Neural cell (in vitro differentiated cells): ENCODE measurements around the gene S100P. TPM values are rescaled to one million over a fixed set of nuclear protein-coding genes. Genes with fewer than 3 reads are reported as not detected.

ENCODE experiments used
- H2AFZ ChIP-seq: fragments of 200-600, 300-800 bp; sonication (generic), shearing (Covaris generic); 2 replicates; pipeline ENCODE4 v1.6.0; 2014; ENCODE audit warnings: low read depth, mild to moderate bottlenecking, antibody characterized with exemption, low read length, moderate library complexity
- H3F3A ChIP-seq: fragments of 200-600 bp; shearing (Covaris generic); 2 replicates; pipeline ENCODE4 v1.6.1; 2016; ENCODE audit warnings: mild to moderate bottlenecking, moderate library complexity, mixed read lengths, antibody characterized with exemption, low read length; ENCODE audit not compliant: insufficient read depth, poor library complexity, severe bottlenecking
- H3K27ac ChIP-seq: fragments of 200-600, 300-800 bp; sonication (generic), shearing (Covaris generic); 2 replicates; pipeline ENCODE4 v1.5.1; 2014; ENCODE audit warnings: mild to moderate bottlenecking, low read length, moderate library complexity
- H3K27me3 ChIP-seq: fragments of 300-800, 200-600 bp; sonication (generic), shearing (Covaris generic); 2 replicates; pipeline ENCODE4 v1.6.0; 2014; ENCODE audit warnings: mild to moderate bottlenecking, low read depth, low read length, moderate library complexity; ENCODE audit not compliant: insufficient read depth
- H3K36me3 ChIP-seq: fragments of 300-800, 200-600 bp; sonication (generic), shearing (Covaris generic); 2 replicates; pipeline ENCODE4 v1.5.1; 2014; ENCODE audit warnings: mild to moderate bottlenecking, antibody characterized with exemption, low read length, moderate library complexity; ENCODE audit not compliant: insufficient read depth
- H3K4me2 ChIP-seq: fragments of 300-800, 200-600 bp; sonication (generic), shearing (Covaris generic); 2 replicates; pipeline ENCODE4 v1.6.0; 2014; ENCODE audit warnings: mild to moderate bottlenecking, low read length
- H3K4me3 ChIP-seq: fragments of 300-800, 200-600 bp; sonication (generic), shearing (Covaris generic); 2 replicates; pipeline ENCODE4 v1.5.1; 2014; ENCODE audit warnings: mild to moderate bottlenecking, low read length, moderate library complexity
- H3K79me2 ChIP-seq: fragments of 200-600 bp; shearing (Covaris generic); replicated peaks from 2 replicates; pipeline ENCODE4 v1.6.0; 2014; ENCODE audit warnings: mild to moderate bottlenecking, low read length, moderate library complexity; ENCODE audit not compliant: insufficient read depth
- H3K9ac ChIP-seq: fragments of 300-800, 200-600 bp; sonication (generic), shearing (Covaris generic); 2 replicates; pipeline ENCODE4 v1.6.1; 2016; ENCODE audit warnings: mild to moderate bottlenecking, low read length, mixed read lengths
- H3K9me2 ChIP-seq: fragments of 200-600 bp; shearing (Covaris generic); 2 replicates; pipeline ENCODE4 v1.6.1; 2016; ENCODE audit warnings: mild to moderate bottlenecking, low read length, mixed read lengths; ENCODE audit not compliant: insufficient read depth
- H3K9me3 ChIP-seq: fragments of 200-600, 300-800 bp; sonication (generic), shearing (Covaris generic); 2 replicates; pipeline ENCODE4 v1.6.1; 2016; ENCODE audit warnings: mild to moderate bottlenecking, mixed run types, low read length, moderate library complexity, mixed read lengths
- H4K20me1 ChIP-seq: fragments of 200-600 bp; shearing (Covaris generic); 2 replicates; pipeline ENCODE4 v1.6.1; 2016; ENCODE audit warnings: mild to moderate bottlenecking, mixed run types; ENCODE audit not compliant: insufficient read depth
- EP300 ChIP-seq: fragments of 450-650 bp; conservative IDR thresholded peaks from 2 replicates; pipeline ENCODE4 v1.6.1; 2014; ENCODE audit warnings: antibody characterized with exemption, mild to moderate bottlenecking, moderate library complexity; ENCODE audit not compliant: poor library complexity, severe bottlenecking
- EZH2 ChIP-seq: fragments of 200-600, 300-800 bp; shearing (Covaris generic), sonication (generic); IDR thresholded peaks from 2 replicates; pipeline ENCODE4 v1.6.1; 2014; ENCODE audit warnings: antibody characterized with exemption, low read length, borderline replicate concordance, mild to moderate bottlenecking; ENCODE audit not compliant: insufficient read depth, poor library complexity, severe bottlenecking
- MXI1 ChIP-seq: fragments of 450-650 bp; conservative IDR thresholded peaks from 2 replicates; pipeline ENCODE4 v1.6.1; 2014; ENCODE audit warnings: antibody characterized with exemption, mild to moderate bottlenecking; ENCODE audit not compliant: poor library complexity, severe bottlenecking
- POLR2AphosphoS5 ChIP-seq: IDR thresholded peaks from 2 replicates; pipeline ENCODE4 v1.6.1; 2012
- RAD21 ChIP-seq: fragments of 450-650 bp; conservative IDR thresholded peaks from 2 replicates; pipeline ENCODE4 v1.6.1; 2014; ENCODE audit warnings: antibody characterized with exemption, mild to moderate bottlenecking, moderate library complexity
- SMC3 ChIP-seq: fragments of 450-650 bp; conservative IDR thresholded peaks from 2 replicates; pipeline ENCODE4 v1.6.1; 2014; ENCODE audit warnings: antibody characterized with exemption, mild to moderate bottlenecking, moderate library complexity; ENCODE audit not compliant: poor library complexity
- TAF1 ChIP-seq: IDR thresholded peaks from 2 replicates; pipeline ENCODE4 v1.6.1; 2012; ENCODE audit warnings: low read depth
- polyA plus RNA-seq: library from polyadenylated mRNA; depleted of rRNA; stranded (reverse); fragments of >200 nt; gene quantifications from 2 replicates; pipeline ENCODE4 v1.2.3, GENCODE V29; 2014
- TF ChIP-seq, protein P1 (sequence below): IDR thresholded peaks from 2 replicates; pipeline ENCODE4 v1.6.1; 2012; ENCODE audit warnings: borderline replicate concordance
- TF ChIP-seq, protein P2 (sequence below): fragments of 450-650 bp; IDR thresholded peaks from 2 replicates; pipeline ENCODE4 v1.5.1; 2014; ENCODE audit warnings: antibody characterized with exemption, mild to moderate bottlenecking, moderate library complexity; ENCODE audit not compliant: poor library complexity, severe bottlenecking

S100P gene
- polyA plus RNA-seq, 1 donor from 2014 or later, result not detected

DNA sequence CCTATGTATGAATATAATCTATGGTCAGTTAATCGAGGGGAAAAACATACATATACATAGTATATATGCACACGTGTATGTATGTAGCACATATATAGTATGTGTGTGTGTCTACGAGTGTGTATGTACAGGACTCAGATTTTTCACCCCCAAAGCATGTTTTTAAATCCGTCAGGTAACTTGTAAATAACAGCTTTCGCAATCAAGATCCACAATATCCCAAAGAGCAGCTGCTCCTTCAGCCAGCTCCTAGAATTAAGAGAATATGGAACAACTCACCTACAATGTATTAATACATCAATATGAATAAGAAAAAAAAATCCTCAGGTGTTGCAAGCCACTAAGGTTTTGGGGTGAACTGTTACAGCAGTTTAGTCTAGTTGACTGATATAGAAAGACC, 12.5 kb downstream of the S100P start (continued):
- TF ChIP-seq TAF1 (no peak), EZH2 (no peak)

DNA sequence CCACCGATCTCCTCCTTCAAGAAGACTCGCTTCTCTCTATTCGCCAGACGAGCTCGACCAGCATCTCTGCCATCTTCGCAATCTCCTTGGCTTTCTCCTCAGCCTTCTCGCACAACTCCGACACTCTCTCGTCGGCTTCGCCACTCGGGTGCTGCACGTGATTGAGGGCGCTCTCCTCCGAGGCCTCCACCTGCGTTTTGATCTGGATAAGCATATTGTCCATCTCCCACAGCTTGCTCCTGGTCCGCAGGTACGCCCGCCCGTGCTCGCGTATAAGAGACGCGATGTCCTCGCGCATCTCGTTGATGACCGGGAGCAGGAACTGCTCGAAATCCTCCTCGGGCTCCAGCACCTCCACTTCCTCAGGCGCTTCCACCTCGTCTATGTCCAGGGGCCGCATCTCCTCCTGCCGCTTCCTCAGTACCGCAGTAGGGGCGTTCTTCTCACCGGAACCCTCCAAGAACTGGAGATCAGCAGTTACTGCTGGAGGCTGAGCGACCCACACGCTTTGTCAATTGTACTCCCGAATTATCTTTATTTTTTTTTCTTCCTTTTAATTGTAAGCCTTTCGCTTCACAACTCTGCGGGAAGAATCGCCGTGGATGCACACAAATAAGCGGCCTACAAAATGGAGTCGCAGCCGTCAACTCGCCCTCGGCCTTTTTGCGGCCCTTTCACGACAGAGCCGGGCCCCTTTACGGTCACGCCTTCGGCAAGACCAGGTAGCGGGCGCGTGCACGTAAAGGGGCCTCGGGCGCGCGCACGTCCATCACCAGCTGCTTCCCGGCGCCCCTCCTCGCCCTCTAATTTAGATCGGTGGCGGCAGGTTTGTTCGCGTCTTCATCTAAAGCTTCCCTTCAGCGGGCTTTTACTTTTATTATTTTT, 15.8 kb downstream of the S100P start, which contains the start of gene MRFAP1L1:
Gene MRFAP1L1 (minus strand): TSS at position 636 of the 885 bp plus-strand sequence. CDS start 236 bp downstream, at position 400.
- peaks cover 10% of the 10 kb centered on the region for H3F3A ChIP-seq

More for the DNA sequence above, 15.8 kb downstream of the S100P start, which contains the start of gene MRFAP1L1:
- TF ChIP-seq, protein P1, sequence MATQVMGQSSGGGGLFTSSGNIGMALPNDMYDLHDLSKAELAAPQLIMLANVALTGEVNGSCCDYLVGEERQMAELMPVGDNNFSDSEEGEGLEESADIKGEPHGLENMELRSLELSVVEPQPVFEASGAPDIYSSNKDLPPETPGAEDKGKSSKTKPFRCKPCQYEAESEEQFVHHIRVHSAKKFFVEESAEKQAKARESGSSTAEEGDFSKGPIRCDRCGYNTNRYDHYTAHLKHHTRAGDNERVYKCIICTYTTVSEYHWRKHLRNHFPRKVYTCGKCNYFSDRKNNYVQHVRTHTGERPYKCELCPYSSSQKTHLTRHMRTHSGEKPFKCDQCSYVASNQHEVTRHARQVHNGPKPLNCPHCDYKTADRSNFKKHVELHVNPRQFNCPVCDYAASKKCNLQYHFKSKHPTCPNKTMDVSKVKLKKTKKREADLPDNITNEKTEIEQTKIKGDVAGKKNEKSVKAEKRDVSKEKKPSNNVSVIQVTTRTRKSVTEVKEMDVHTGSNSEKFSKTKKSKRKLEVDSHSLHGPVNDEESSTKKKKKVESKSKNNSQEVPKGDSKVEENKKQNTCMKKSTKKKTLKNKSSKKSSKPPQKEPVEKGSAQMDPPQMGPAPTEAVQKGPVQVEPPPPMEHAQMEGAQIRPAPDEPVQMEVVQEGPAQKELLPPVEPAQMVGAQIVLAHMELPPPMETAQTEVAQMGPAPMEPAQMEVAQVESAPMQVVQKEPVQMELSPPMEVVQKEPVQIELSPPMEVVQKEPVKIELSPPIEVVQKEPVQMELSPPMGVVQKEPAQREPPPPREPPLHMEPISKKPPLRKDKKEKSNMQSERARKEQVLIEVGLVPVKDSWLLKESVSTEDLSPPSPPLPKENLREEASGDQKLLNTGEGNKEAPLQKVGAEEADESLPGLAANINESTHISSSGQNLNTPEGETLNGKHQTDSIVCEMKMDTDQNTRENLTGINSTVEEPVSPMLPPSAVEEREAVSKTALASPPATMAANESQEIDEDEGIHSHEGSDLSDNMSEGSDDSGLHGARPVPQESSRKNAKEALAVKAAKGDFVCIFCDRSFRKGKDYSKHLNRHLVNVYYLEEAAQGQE, result peak; percentile 90
- TF ChIP-seq EZH2 (no peak), EP300 (peak; percentile 48), SMC3 (no peak), POLR2AphosphoS5 (peak; percentile 93), RAD21 (no peak), TAF1 (peak; percentile 90), MXI1 (peak; percentile 80)
- TF ChIP-seq, protein P2, sequence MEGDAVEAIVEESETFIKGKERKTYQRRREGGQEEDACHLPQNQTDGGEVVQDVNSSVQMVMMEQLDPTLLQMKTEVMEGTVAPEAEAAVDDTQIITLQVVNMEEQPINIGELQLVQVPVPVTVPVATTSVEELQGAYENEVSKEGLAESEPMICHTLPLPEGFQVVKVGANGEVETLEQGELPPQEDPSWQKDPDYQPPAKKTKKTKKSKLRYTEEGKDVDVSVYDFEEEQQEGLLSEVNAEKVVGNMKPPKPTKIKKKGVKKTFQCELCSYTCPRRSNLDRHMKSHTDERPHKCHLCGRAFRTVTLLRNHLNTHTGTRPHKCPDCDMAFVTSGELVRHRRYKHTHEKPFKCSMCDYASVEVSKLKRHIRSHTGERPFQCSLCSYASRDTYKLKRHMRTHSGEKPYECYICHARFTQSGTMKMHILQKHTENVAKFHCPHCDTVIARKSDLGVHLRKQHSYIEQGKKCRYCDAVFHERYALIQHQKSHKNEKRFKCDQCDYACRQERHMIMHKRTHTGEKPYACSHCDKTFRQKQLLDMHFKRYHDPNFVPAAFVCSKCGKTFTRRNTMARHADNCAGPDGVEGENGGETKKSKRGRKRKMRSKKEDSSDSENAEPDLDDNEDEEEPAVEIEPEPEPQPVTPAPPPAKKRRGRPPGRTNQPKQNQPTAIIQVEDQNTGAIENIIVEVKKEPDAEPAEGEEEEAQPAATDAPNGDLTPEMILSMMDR, result peak; percentile 48
- H3K27me3 ChIP-seq, result no peaks in the 10 kb centered on the region
- H3K9me3 ChIP-seq, result no peaks in the 10 kb centered on the region
- H3K27ac ChIP-seq, result peak within 1 kb of the TSS; percentile 98
- peaks cover 45% of the 10 kb centered on the region for H3K79me2 ChIP-seq
- H3K4me3 ChIP-seq, result peak within 1 kb of the TSS; percentile 93
- H3K9ac ChIP-seq, result peak within 1 kb of the TSS; percentile 98
- H3K36me3 ChIP-seq, result peaks cover 3% of the 10 kb centered on the region
- no peaks in the 10 kb centered on the region for H4K20me1 ChIP-seq
- peak within 1 kb of the TSS; percentile 89 for H3K4me2 ChIP-seq
- H3K9me2 ChIP-seq, result no peaks in the 10 kb centered on the region
- peak within 1 kb of the TSS; percentile 95 for H2AFZ ChIP-seq
